Measurements from ENCODE around the gene RFC4. TPM values are rescaled to one million over a fixed set of nuclear protein-coding genes. Genes with fewer than 3 reads are reported as not detected.
A peak's percentile ranks its signal among the peaks of the same experiment; 100 is the strongest.

Gene RFC4
- total and polyA plus RNA-seq, 9 of the 15 experiments (the other 6 are each of a cell fraction or from before 2014, with no cell fraction given) = 105 to 227 (median 180) TPM

GRCh38 chr3:186815435-186815834, 9.2 kb upstream of the RFC4 start (continued):
- TF ChIP-seq LEF1 (IDR thresholded peaks at IDR 0.05) (peak; percentile 49; the same call in 1 of the 2 replicates), NFE2 (IDR thresholded peaks at IDR 0.05; ENCODE audit: low read depth) (peak; percentile 96), ZBTB11 (CRISPR knock-in tag; IDR thresholded peaks at IDR 0.05) (peak in 2 of 3 experiments; percentile 18 to 79; a peak in 2 of 6 replicates), GATA2 (CRISPR knock-in tag; IDR thresholded peaks at IDR 0.05) (no peak), EGR1 (conservative IDR thresholded peaks at IDR 0.05) (no peak), ZNF316 (IDR thresholded peaks at IDR 0.05) (peak; percentile 90), TAL1 (IDR thresholded peaks at IDR 0.05) (no peak), TOE1 (IDR thresholded peaks at IDR 0.05; ENCODE audit: borderline replicate concordance) (no peak), TOE1 (CRISPR knock-in tag; IDR thresholded peaks at IDR 0.05; ENCODE audit: borderline replicate concordance, low read depth) (no peak), ZNF124 (CRISPR knock-in tag; IDR thresholded peaks at IDR 0.05) (no peak), SMARCA4 (IDR thresholded peaks at IDR 0.05) (peak; percentile 47; the same call in 1 of the 2 replicates), CEBPZ (IDR thresholded peaks at IDR 0.05; ENCODE audit: borderline replicate concordance, low read depth, low read length) (no peak), MAFK (IDR thresholded peaks at IDR 0.05; ENCODE audit: low read length) (peak; percentile 72), ARID1B (IDR thresholded peaks at IDR 0.05) (peak; percentile 33; the same call in 1 of the 2 replicates), RBM34 (IDR thresholded peaks at IDR 0.05; ENCODE audit: borderline replicate concordance, insufficient read depth, low read length) (no peak), YBX1 (IDR thresholded peaks at IDR 0.05) (no peak), ARHGAP35 (IDR thresholded peaks at IDR 0.05; ENCODE audit: partially characterized antibody) (no peak)

All from K562 (cell line).